ENCODE data around the gene LRG1. TPM values are rescaled to one million over a fixed set of nuclear protein-coding genes. Genes with fewer than 3 reads are reported as not detected.

LRG1 gene
- total and polyA plus RNA-seq, 2 experiments from 2014 or later = 0.21 to 0.45 TPM

DNA sequence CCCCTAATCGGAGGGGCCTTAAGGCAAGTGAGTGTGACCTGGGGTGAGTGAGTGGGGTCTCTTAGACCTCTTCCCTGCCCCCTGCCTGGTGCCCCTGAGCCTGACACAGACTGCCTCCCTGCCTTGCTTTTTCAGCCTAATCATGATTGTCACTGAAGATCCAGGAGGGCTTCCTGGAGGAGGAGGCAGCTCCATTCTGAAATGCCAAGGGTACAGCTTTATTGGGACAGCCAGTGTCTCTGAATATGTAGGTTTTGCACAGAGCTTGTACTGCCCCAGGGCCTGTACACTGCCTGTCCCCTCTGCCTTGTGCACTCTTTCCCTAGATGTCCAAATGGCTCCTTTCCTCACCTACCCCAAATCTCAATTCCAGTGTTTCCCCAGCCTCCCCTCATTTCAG, 45.7 kb upstream of the LRG1 start:
- H3K9me3 Mint-ChIP-seq = no peaks in the 10 kb centered on the region
- peak overlapping the region; percentile 69 for H3K4me3 Mint-ChIP-seq
- no peaks in the 10 kb centered on the region; the same call in 1 of the 2 replicates for H4K20me1 ChIP-seq (replicated peaks; ENCODE audit: insufficient read depth)
- no peaks in the 10 kb centered on the region for H3K36me3 ChIP-seq (ENCODE audit: insufficient read depth)
- H3K27me3 Mint-ChIP-seq (ENCODE audit: insufficient read depth, low read depth, poor library complexity) = peaks cover 22% of the 10 kb centered on the region
- TF ChIP-seq ZNF462 (CRISPR knock-in tag; IDR thresholded peaks at IDR 0.05) (no peak), CREB1 (CRISPR knock-in tag; IDR thresholded peaks at IDR 0.05; ENCODE audit: low read depth) (no peak), EZH2phosphoT487 (IDR thresholded peaks at IDR 0.05; ENCODE audit: unreplicated experiment) (no peak), ZNF331 (CRISPR knock-in tag; IDR thresholded peaks at IDR 0.05; ENCODE audit: low read depth) (no peak), NANOG (IDR thresholded peaks at IDR 0.05; ENCODE audit: borderline replicate concordance) (no peak), EZH2 (IDR thresholded peaks at IDR 0.05; ENCODE audit: low read depth, unreplicated experiment) (no peak), CTCF (conservative IDR thresholded peaks at IDR 0.05; ENCODE audit: low read depth in 2 of 2) (no peak), STAT1 (IDR thresholded peaks at IDR 0.05; ENCODE audit: unreplicated experiment) (no peak), JUNB (IDR thresholded peaks at IDR 0.05; ENCODE audit: unreplicated experiment) (no peak), POLR2AphosphoS5 (IDR thresholded peaks at IDR 0.05; ENCODE audit: low read depth) (no peak), ZNF114 (CRISPR knock-in tag; IDR thresholded peaks at IDR 0.05) (no peak)
- TF ChIP-seq, protein P1, sequence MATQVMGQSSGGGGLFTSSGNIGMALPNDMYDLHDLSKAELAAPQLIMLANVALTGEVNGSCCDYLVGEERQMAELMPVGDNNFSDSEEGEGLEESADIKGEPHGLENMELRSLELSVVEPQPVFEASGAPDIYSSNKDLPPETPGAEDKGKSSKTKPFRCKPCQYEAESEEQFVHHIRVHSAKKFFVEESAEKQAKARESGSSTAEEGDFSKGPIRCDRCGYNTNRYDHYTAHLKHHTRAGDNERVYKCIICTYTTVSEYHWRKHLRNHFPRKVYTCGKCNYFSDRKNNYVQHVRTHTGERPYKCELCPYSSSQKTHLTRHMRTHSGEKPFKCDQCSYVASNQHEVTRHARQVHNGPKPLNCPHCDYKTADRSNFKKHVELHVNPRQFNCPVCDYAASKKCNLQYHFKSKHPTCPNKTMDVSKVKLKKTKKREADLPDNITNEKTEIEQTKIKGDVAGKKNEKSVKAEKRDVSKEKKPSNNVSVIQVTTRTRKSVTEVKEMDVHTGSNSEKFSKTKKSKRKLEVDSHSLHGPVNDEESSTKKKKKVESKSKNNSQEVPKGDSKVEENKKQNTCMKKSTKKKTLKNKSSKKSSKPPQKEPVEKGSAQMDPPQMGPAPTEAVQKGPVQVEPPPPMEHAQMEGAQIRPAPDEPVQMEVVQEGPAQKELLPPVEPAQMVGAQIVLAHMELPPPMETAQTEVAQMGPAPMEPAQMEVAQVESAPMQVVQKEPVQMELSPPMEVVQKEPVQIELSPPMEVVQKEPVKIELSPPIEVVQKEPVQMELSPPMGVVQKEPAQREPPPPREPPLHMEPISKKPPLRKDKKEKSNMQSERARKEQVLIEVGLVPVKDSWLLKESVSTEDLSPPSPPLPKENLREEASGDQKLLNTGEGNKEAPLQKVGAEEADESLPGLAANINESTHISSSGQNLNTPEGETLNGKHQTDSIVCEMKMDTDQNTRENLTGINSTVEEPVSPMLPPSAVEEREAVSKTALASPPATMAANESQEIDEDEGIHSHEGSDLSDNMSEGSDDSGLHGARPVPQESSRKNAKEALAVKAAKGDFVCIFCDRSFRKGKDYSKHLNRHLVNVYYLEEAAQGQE (IDR thresholded peaks at IDR 0.05; ENCODE audit: unreplicated experiment) = no peak
- TF ChIP-seq, protein P2, sequence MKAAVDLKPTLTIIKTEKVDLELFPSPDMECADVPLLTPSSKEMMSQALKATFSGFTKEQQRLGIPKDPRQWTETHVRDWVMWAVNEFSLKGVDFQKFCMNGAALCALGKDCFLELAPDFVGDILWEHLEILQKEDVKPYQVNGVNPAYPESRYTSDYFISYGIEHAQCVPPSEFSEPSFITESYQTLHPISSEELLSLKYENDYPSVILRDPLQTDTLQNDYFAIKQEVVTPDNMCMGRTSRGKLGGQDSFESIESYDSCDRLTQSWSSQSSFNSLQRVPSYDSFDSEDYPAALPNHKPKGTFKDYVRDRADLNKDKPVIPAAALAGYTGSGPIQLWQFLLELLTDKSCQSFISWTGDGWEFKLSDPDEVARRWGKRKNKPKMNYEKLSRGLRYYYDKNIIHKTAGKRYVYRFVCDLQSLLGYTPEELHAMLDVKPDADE (IDR thresholded peaks at IDR 0.05) = no peak
- H3K36me3 Mint-ChIP-seq (ENCODE audit: low read depth) = no peaks in the 10 kb centered on the region
- H3F3A ChIP-seq (replicated peaks; ENCODE audit: low read depth) = peaks cover 12% of the 10 kb centered on the region; the same call in 1 of the 2 replicates
- ATAC-seq = no peak
- H3K4me3 ChIP-seq = peak overlapping the region; percentile 87
- H3K79me2 ChIP-seq (replicated peaks; ENCODE audit: insufficient read depth) = no peaks in the 10 kb centered on the region
- no peaks in the 10 kb centered on the region for H3K9me2 ChIP-seq (ENCODE audit: insufficient read depth)
- H3K27me3 ChIP-seq (ENCODE audit: insufficient read depth) = peaks cover 35% of the 10 kb centered on the region
- no peak overlapping the region for H3K27ac ChIP-seq (ENCODE audit: low read depth)
- no peak for DNase-seq (ENCODE audit: low spot score)
- peaks cover 12% of the 10 kb centered on the region for H3K4me1 ChIP-seq (ENCODE audit: insufficient read depth)
- H3K4me2 ChIP-seq = peak overlapping the region; percentile 86; the same call in 1 of the 2 replicates
- peaks cover 17% of the 10 kb centered on the region for H3K4me1 Mint-ChIP-seq
- no peak overlapping the region for H3K27ac Mint-ChIP-seq
- H2AFZ ChIP-seq = no peak overlapping the region

Measured in GM23338 (cell line).